GM12874 (cell line): ENCODE measurements around the gene BPIFA3.

Experiments used
- TF ChIP-seq, protein P1 (sequence below): IDR thresholded peaks from 2 replicates; pipeline ENCODE4 v1.5.1; 2011; ENCODE audit warnings: low read depth, mild to moderate bottlenecking, control low read depth, low read length, moderate library complexity; ENCODE audit not compliant: insufficient read depth

BPIFA3 gene

DNA sequence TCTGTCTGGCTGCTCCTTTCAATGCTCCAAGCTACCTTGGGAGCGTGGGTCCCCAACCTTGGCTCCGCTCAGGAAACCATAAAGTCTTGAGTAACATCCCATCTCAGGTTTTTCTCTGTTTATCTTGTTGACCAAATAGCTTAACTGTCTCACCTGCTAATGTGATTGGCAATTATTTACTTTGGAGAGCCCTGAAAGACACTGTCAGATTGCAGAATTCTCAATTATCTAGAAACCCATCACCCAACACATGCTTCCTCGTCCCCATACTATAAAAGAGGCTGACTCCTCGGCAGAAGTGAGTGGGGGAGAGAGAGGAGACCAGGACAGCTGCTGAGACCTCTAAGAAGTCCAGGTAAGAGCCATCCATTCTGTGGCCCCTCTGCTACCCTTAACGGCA is 18.5 kb downstream of the BPIFA3 start, which contains the start of gene BPIFA1:
Gene BPIFA1, plus strand, starts transcription at position 301 of the 400 bp plus-strand sequence. CDS start 1,716 bp downstream, outside the sequence.
- TF ChIP-seq, protein P1, sequence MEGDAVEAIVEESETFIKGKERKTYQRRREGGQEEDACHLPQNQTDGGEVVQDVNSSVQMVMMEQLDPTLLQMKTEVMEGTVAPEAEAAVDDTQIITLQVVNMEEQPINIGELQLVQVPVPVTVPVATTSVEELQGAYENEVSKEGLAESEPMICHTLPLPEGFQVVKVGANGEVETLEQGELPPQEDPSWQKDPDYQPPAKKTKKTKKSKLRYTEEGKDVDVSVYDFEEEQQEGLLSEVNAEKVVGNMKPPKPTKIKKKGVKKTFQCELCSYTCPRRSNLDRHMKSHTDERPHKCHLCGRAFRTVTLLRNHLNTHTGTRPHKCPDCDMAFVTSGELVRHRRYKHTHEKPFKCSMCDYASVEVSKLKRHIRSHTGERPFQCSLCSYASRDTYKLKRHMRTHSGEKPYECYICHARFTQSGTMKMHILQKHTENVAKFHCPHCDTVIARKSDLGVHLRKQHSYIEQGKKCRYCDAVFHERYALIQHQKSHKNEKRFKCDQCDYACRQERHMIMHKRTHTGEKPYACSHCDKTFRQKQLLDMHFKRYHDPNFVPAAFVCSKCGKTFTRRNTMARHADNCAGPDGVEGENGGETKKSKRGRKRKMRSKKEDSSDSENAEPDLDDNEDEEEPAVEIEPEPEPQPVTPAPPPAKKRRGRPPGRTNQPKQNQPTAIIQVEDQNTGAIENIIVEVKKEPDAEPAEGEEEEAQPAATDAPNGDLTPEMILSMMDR, result no peak

DNA sequence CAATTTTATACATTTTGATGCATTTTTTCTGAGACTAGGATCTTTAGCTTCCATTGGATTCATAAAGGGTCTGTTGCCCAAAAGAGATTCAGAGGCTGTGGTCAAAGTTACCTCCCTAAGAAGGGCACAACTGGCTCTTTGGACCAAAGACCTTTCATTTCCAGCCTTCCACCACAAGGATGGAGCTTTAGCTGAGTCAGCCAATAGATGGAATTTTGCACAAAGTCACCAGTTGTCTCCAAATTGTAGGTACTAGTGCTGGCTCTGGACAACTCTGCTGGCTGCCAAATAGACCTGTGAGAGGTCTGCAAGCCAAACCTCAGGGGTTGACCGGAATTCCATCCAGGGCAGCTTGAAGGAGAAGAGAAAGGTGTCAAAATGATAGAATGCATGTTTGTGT is 19.2 kb downstream of the BPIFA3 start:
- TF ChIP-seq, protein P1, result no peak

DNA sequence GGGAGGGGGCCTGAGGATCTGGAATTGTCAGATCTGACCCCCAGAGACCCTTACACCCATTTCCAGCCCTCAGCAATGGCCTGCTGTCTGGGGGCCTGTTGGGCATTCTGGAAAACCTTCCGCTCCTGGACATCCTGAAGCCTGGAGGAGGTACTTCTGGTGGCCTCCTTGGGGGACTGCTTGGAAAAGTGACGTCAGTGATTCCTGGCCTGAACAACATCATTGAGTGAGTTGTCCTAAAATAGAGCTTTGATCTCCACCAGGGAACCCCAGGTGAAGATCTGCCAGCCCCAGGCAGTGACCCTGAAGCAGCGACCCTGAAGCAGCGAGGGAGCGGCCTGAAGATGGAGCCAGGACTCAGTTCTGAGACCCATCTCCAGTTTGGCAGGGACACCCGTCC is 20.8 kb downstream of the BPIFA3 start:
- TF ChIP-seq, protein P1, result no peak

DNA sequence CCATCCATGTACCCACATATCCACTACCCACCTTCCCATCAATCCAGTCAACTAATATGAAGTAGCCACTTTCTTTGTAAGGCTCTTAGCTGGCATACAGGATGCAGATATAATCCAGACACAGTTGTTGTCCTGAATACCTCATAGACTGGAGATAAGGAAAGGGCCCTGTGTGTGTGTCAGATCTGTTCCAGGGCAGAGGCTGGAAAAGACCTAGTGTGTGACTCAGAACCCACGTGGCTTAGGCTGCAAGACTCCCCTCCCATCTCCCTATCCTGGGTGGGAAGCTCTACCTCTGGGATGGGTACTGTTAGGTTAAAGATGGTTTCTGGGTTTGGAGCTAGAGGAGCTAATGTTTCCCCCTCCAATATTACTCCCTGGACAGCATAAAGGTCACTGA is 22.3 kb downstream of the BPIFA3 start:
- TF ChIP-seq, protein P1, result no peak

DNA sequence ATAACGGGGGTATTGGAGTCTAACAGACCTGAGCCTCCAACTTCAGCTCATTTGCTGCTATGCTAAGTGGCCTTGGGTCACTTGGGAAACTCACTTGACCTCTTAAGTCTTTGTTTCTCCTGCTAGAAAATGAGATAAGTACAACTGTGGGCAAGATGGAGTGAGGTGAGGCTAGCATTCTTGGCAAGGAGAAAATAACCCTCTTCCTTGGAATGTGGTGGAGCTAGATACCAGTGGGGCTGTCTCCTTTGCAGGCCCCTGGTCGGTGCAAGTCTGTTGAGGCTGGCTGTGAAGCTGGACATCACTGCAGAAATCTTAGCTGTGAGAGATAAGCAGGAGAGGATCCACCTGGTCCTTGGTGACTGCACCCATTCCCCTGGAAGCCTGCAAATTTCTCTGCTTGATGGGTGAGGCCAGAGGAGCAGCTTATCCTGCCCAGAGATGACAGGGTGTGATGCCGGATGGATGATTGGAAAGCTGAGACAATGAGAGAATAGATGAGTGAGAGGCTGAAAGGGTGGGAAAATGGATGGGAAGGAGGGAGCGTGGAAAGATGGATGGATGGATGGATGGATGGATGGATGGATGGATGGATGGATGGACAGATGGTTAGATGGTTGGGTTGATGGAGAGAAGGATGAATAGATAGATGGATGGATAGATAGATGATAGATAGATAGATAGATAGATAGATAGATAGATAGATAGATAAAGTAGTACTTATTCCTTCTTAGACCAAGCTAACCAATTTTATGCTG is 23.0 kb downstream of the BPIFA3 start:
- TF ChIP-seq, protein P1, result no peak

DNA sequence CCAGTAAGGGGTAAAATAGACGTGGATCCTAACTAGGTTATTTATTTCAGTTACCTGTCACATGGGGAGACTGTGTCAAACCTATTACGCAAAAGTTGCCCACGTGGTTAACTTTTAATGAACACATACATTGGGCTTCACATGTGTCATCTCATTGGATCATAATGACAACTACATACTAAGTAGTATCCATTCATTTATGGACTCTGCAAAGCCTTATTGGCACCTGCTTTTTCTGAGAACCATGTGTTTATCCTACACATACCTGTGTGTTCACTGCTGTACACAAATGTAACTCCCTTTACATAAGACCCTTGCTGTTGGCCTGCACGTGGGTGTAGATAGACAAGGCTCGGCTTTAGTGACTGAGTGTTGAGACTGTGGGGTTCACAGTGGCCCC is 23.8 kb downstream of the BPIFA3 start:
- TF ChIP-seq, protein P1, result no peak

DNA sequence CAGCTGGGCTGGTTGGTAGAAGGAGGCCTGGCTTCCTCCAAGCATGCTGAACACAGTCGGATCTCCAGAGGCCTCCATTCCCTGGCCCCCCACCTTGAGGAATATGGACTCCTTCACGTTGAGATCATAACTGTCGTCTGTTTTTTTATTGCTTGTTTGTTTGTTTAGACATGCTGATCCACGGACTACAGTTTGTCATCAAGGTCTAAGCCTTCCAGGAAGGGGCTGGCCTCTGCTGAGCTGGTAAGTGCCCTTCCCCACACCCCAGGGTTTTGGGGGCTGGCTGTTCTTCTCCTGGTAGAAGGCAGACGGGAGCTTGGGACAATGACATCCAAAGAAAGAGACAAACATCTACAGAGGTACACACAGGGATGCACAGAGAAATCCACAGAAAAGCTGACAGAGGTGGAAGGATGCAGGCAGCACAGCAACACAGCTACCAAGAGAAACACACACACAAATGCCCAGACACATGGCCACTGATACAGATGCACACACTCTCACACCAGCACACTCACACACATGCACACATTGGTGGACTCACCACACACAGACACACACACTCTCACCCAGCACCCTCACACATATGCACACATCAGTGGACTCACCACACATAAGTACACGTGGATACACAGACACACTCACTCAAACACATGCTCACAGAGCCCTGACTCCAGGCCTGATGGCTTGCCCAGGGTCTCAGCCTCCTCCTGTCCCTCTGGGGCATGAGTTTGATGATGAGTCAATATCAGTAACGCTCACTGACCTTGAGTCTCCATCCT is 25.4 kb downstream of the BPIFA3 start:
- TF ChIP-seq, protein P1, result no peak
